ENCODE measurements around the gene PRR14.

GRCh38 chr16:30652005-30652296, 1.2 kb downstream of the PRR14 start:
- TF ChIP-seq EZH2 (IDR thresholded peaks at IDR 0.05; ENCODE audit: low read length, missing control alignments) (no peak), CTCF (conservative IDR thresholded peaks at IDR 0.05 in 1 of 2, IDR thresholded peaks at IDR 0.05 in 1 of 2; ENCODE audit: low read depth in 1 of 2, low read length in 2 of 2) (no peak)

All from fibroblast of lung (primary cell).